Stimulated activated CD4-positive, alpha-beta T cell treated with anti-CD3 and anti-CD28 coated beads, Interleukin-12 subunit alpha, Interleukin-12 subunit beta, amount 100 ng/mL, for 4 hours (primary cell): ENCODE results near the gene GSDME.

Source experiments
- DNase-seq: peaks from one replicate; pipeline ENCODE4 v3.0.0-alpha.2; 2020

Gene GSDME

DNA sequence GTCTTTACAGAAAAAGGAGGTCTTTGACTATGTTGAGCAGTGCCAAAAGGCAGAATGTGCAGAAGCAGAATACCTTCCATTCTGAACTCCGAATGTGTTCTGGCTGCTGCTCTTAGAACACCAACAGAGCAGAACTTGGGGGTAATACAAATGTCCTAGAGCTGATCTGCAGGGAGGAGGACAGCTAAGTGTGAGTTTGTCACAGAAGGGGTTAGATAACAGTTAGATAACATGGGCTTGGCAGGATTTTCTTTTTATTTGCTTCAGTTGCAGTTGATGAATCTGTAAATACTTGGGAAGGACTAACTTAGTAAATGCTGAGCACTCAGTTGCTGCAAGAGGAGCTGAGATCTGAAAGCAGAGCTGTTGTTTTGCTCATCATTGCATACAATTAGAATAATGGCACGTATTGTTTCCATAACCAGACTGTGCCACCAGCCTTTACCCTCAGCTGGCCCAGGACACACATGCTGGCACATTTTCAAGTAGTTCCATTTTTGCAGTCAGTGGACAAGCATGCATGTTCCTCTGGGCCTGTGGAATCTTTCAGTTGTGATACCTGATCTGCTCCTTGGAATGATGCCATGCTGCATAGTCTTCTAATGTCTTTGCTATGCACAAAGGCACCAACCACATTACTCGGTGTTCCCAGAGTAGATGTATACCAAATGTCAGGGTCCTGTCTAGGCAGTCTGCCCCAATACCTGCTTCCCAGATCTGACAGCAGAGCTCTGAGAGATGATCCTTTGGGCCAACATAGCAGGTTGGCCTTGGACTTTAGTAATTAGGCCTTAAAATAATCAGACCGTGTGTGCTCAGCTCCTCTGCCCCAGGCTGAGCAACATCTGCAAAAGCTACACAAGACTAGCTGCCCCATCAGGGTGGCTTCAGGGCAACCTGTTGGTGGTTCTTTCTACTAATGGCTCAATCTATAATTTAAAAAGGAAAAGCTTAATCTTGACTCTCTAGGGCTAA, 55.7 kb downstream of the GSDME start:
- DNase-seq: no peak

DNA sequence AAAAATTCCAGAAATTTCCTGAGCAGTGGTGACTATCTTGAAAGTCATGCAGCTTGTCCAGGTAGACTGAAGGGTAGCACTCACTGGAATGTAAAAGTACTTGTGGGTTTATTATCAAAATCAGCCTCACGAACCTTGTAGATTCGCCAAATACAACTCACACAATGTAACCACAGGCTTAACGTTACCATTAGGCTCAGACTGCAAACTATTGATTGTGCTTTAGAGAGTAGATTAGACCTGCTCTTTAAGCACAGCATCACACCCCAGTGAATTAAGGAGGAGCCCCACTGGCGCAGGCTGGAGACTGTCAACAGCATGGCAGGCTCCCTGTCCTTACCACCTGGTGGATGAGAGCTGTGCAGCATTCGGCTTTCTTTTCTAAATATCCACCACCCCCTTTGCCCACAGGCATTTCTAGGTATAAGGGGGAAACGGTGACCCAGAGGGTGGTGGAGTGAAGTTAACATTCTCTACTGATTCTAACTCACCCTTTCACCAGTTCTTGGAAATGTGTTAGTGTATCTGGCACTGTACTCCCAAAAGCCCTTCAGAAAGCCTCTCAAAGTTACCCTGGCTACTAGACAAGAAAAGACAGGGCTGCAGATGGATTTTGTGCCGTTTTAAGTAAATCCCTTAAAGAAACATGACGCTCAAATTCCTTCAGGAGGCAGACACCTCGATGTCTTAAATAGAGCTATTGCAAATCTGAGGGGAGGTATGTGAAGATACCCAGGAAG, 56.6 kb downstream of the GSDME start:
- DNase-seq: no peak

DNA sequence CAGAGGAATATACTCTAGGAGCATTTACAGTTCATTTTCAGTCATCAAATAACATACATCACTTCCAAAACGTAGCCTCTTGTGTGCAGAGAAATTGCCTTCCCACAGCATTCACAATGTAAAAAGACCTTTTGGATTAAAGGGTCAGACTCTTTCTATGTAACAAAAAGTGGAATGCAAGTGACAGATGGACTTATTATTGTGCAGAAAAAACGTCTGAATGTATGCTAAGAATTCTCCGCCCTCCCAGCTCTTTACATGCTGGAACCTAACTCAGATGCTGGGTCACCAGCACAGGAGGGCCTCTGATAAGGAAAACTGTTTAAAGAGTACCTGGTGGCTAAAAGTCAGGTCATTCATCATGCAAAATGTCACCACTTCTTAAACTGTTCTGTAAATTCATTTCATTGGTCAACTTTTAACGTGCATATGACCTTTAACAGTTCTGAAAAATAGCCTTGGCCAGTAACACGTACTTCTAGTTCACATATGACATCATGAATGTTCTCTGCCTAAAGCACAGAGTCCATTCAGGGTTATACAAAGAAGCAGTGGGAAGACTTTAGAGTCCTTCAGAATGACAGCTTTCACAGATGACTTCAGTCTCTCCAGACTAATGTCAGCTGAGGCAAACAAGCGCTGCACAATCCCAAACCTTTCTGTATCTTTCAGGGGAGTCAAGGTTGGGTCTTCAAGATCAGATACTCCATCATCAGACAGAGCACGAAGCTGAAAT, 58.6 kb downstream of the GSDME start:
- no peak for DNase-seq

DNA sequence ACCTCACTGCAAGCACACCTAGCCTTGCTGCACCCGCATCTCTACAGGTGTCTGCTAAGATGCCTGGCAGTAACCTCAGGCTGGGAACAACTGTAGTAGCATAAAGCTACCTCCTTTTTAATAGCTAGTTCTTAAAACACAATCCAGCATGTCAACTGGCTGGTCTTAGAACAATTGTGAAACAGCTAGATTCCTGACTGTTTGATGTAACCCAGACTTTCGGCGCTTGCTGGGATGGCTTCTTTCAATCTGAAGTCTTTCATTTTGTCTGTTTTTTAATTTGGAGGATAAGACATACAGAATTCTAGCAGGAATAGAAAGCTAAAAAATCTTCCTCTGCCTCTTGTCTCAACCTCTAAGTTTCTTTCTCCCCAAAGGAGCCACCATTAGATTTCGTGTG, 59.8 kb downstream of the GSDME start:
- no peak for DNase-seq

DNA sequence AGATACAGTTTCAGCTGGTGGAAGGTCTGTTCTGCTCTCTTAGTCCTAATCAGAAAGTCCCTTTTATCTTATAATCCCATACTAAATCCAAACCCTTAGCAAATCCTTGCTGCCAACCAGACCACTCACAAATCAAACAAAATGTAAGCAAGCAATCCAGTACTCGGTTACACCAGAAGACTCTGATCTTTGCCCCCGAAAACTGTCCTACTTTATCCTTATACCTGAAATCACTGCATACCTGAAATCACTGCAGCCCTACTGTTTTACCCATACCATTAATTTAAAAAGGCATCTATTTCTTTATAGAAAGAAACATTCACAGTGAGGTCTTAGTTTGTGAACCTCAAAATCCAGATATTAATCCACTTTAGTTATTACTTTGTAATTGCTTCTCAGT, 64.7 kb downstream of the GSDME start:
- DNase-seq: no peak

DNA sequence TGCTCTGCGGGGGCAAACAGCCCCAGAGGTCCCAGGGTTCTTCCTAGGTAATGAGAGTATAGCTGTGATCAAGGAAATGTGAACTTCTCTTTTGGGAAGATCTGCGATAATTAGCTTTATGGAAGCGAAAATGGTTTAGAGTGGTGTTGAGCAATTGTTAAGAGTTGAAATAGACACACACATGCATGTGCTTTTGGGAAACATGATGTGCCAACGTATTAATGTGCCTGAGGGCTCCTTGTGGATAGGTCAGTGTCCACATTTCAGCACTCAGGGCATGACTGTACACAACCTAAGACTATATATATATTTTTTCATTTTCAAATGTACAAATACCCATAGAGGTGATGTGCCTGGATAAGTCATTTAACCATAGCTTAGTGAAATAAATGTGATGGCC, 67.0 kb downstream of the GSDME start:
- no peak for DNase-seq

DNA sequence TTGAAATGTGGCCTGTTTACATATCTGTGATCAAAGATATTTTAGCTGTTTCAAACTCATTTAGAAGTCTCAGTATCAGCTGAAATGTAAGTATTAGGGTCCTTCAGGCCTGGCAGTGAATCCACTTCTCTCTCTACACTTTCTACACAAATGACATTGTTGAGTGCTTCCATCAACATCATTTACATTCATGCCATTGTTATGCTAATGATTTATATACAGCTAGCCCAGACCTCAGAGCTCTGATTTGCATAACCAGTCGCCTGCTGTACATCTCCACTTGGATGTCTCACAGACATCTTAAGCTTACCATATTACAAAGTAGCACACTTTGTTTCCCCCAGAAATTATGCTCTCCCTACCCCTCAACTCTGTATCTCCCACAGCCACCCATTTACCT, 71.6 kb downstream of the GSDME start:
- no peak for DNase-seq

DNA sequence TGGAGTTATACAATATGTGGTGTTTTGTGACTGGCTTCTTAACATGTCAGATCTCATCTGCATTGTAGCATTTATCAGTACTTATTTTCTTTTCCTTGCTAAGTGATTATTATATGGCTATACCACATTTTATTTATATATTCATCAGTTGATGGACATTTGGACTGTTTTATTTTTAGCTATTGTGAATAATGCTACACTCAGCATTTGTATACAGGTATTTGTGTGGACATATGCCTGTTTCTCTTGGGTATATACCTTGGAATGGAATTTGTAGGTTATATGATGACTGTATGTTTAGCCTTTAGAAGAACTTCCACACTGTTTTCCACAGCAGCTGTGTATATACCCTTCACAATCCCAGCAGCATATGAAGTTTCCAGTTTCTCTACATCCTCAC, 86.5 kb downstream of the GSDME start:
- no peak for DNase-seq

DNA sequence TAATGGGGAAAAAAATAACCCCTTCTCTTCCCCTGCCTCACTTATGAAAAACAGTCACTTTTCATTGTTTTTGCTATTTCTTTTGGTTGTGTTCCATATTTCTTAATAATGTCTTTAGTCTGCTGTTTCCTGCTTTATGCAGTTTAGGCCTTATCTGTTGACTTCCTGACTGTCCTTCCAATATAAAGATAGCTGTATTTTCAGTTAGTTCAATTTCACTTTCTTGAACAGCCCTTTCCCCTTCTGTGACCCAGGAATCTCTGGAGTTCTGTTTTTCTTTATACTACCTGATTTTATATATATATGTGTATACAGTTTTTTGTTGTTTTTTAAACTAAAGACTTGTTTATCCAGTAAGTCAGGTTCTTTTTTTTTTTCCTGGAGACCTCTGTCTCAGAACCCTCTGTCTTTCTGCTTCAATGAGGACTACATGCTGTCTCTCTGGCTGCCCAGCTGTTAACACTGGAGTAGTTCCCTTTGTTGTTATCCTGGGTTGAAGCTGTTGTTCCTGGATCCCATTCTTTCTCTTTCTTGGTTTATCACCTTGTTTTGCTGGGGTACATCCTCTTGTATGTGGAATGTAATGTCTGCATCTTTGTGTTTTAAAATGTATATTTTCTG, 87.2 kb downstream of the GSDME start:
- no peak for DNase-seq

DNA sequence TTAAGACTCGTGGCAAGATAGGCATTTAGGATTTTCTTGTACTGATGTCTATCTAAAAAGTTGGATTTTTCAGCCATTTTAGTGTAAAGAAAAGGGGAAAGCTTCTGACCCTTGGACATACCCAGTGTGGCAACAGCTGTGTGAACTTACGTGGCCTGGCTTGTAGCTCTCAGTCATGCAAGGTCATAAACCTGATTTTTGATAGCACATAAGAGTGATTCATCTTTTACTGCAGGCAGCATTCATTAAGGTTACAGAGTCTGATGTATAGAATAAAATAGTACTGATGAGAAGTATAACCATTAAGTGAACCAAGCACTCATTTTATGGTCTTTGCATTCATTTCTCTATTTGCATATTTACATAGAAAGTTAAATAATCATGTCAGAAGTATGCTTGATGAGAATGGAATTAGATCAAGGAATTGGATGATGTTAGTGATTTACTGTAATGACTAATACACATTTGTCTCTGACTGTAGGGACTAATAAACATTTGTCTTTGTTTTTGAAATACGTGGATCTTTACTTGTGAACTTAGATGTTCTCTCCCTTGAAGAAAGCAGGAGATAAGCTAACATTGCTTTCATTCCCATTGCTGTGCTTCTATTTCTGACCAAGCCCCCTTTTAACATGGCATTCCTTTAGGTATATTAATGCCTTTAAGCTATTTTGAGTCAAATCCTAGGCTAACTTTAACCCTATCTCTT, 88.2 kb downstream of the GSDME start:
- no peak for DNase-seq

DNA sequence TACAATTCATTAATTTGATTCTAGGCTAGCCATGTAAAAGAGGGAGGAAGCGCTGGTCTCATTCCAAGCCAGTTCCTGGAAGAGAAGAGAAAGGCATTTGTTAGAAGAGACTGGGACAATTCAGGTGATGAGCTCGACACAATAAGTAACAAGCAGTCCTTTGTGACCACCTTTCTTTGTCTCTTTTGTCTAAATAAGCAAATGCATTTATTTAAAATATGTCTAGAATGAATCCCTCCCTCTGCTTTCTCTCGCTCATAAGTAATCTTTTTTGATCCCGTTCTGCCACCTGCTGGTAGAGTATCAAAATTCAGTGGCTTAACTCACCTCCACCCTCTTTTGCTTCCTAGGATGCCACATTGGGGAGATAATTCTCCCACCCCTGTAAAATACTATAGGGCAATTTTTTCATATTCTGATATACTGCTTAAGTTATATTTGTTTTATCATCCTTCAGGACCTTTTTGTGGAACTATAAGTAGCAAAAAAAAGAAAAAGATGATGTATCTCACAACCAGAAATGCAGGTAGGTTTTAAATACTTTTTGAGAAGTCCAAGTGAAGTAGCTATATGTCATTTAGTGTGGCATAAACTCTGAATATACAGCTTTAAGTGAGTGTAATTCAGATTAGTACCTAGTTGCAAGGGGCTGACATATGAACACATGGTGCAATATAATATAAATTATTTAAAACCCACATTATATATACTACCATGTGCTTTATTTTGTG, 91.5 kb downstream of the GSDME start:
- DNase-seq: peak; percentile 16

DNA sequence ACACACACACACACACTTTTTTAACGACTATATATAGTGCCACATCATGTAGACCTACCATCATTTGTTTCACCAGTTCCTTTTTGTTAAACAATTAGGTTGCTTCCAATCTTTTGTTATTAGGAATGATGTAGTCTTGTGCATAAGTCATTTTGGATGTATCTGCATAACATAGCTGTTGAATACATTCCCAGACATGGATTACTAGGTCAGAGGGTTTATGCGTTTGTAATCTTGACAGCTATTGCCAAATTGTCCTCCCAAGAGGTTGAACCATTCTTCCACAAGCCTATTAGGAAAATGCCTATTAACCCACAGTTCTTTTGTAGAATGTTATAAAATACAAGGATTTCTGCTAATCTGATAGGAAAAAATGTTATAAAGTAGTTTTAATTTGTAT, 96.7 kb downstream of the GSDME start:
- DNase-seq: no peak

DNA sequence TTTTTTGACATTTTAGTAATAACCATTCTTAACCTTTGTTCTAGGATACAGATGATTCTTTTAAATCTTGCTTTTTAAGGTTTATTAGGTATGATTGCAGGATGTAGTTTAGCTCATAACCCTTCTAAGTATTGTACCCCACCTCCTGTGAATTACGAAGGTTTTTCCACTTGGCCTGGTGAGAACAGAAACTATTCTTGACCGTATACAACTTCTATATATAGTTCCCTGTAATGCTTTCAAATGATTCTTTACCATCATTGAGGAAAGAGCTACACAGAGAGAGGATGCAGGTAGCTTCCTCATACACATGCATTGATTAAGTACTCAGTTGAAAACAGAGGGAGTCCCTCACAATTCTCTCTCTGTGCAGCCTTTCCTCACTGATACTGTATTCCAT, 97.8 kb downstream of the GSDME start:
- no peak for DNase-seq

DNA sequence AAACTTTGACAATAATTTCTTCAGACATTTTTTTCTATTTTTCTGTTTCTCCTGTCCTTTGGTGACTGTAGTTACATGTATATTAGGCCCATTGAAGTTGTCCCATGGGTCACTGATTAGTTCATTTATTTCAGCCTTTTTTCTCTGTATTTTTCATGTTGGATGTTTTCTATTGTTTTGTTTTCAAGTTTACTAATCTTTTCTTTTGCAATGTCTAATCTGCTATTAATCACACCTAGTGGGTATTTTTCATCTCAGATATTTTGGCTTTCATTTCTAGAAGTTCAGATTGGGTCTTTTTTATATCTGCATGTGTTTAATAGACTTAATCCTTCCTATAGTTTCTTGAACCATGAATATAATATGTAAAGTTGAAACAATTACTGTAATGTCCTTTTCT, 99.3 kb downstream of the GSDME start:
- DNase-seq: no peak

DNA sequence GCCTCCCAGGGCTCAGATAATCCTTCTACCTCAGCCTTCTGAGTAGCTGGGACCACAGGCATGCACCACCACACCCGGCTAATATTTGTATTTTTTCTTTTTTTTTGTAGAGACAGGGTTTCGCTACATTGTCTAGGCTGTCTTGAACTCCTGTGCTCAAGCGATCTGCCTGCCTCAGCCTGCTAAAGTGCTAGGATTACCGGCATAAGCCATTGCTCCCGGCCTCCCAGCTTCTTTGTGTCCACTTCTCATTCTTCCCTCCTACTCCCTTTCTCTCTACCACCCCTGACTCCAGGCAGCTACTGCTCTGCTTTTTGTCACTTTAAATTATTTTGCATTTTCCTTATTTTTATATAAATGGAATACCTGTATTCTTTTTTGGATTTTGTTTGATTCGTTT, 100.7 kb downstream of the GSDME start:
- no peak for DNase-seq

DNA sequence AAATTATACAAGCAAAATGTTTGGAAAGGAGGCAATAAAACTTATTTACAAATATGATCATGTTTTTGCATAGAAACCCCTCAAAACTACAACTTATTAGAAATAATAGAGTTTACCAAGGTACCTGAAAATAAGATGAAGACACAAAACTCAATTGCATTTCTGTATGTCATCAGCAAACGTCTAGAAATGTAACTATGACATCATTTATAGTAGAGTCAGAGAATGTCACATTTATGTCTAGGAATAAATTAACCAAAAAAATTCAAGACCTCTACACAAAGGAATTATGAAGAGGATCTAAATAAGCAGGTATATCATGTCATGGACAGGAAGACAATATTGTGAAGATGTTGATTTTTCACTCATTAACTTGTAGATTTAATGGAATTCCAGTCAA, 103.0 kb downstream of the GSDME start:
- DNase-seq: no peak

DNA sequence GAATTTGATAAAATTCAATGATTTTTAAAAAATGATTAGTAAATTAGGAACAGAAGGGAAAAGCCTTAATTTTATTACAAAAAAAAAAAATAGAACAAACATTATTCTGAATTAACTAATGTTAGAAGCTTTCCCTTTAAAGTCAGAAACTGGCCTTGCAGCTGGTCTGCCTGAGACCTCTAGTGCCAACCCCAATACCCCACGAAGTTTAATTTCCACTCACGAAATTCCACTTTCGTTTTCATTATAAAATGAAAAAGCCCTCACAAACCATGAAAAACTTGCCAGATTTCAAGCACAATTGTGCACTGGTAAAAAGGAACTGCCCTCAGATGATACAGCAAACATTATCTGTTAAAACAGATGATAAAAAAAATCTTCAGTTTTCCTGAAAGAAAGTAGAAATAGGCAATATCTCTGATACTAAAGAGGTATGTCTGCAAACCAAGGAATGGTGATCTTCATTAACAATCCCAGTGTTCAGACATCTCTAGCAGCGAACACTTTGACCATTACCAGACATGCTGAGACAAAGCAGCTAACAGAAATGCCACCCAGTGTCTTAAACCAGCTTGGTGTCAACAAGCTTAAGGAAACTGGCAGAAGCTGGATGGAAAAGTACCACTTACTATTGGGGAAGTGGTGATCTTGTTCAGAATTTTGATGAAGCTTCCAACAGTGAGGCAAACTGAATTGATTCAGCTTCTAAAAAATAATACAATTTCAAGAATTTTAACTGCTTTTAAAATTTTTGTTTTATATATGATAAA, 103.8 kb downstream of the GSDME start:
- DNase-seq: no peak

DNA sequence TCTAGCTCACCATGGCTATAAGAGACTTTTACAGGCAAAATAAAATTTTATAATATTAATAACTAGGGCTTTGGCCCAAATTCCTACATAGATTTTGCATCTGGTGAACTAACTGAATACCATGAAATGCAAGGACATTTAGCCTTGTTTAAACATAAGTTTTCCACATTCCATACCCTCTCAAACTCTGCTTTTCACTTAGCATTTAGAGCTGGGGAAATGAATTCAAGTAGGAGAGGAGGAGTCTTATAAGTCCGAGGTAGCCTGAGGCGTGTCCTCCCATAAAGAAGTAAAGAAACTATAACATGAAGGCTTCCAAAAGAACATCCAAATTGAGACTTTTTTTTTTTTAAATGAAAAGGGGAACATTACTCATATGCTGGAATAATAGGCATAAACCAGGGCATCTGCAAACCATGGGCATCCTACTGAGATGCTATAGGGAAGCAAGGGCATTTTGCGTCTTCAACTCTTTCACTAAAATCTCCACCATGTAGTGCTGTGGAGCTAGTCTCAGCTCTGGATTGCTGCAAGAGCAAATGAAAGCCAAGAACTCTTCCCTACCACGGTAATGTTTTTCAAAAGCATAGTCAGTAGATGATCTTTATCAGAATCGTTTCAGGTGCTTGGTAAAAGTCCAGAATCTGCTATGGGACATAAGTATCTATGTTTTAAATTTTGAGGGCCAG, 104.9 kb downstream of the GSDME start:
- DNase-seq: no peak
